VCaP (cell line): ENCODE data around the gene PPM1E.

Experiments used
- H3K27ac ChIP-seq: fragments of 450-650 bp; 2 replicates; pipeline ENCODE4 v1.5.1; 2017
- CTCF ChIP-seq: fragments of 450-650 bp; conservative IDR thresholded peaks from 2 replicates; pipeline ENCODE4 v1.5.1; 2017; ENCODE audit warnings: mild to moderate bottlenecking, moderate library complexity

PPM1E gene

GRCh38 chr17:58902322-58902721 is 146.7 kb downstream of the PPM1E start:
- TF ChIP-seq CTCF = no peak
- H3K27ac ChIP-seq = no peak overlapping the region

- H3K27ac ChIP-seq = no peak overlapping the region
- no peak for TF ChIP-seq CTCF
Measured at GRCh38 chr17:58911741-58912343, 156.2 kb downstream of the PPM1E start.

- no peak for TF ChIP-seq CTCF
- H3K27ac ChIP-seq = no peak overlapping the region; the same call in 1 of the 2 replicates
Measured at GRCh38 chr17:58913552-58913951, 157.9 kb downstream of the PPM1E start.

- no peak for TF ChIP-seq CTCF
- H3K27ac ChIP-seq = no peak overlapping the region; the same call in 1 of the 2 replicates
Measured at GRCh38 chr17:58913971-58914769, 158.5 kb downstream of the PPM1E start.

- no peak for TF ChIP-seq CTCF
- H3K27ac ChIP-seq = no peak overlapping the region
Measured at GRCh38 chr17:58917228-58917627, 161.6 kb downstream of the PPM1E start.

- no peak overlapping the region for H3K27ac ChIP-seq
- TF ChIP-seq CTCF = no peak
Measured at GRCh38 chr17:58918072-58918471, 162.4 kb downstream of the PPM1E start.

GRCh38 chr17:58918884-58919283 is 163.2 kb downstream of the PPM1E start:
- no peak for TF ChIP-seq CTCF
- no peak overlapping the region for H3K27ac ChIP-seq
